Body of pancreas (tissue), 4 donors: Measurements from ENCODE around the gene TMEM154.

Source experiments
- POLR2A ChIP-seq, 3 donors: fragments of 450-650 bp; IDR thresholded peaks; one replicate each; pipeline ENCODE4 v1.6.1; 2016; ENCODE audit warnings: antibody characterized with exemption in 3 of 3, mild to moderate bottlenecking in 2 of 3
- TF ChIP-seq, protein P1 (sequence below), 7 experiments: fragments of 450-650 bp in 4 of 7; fragments of 200-600 bp in 3 of 7; sonication (generic) in 3 of 7; IDR thresholded peaks; one replicate each; pipeline ENCODE4 v1.5.1; 2016 to 2019; ENCODE audit warnings: antibody characterized with exemption in 7 of 7

DNA sequence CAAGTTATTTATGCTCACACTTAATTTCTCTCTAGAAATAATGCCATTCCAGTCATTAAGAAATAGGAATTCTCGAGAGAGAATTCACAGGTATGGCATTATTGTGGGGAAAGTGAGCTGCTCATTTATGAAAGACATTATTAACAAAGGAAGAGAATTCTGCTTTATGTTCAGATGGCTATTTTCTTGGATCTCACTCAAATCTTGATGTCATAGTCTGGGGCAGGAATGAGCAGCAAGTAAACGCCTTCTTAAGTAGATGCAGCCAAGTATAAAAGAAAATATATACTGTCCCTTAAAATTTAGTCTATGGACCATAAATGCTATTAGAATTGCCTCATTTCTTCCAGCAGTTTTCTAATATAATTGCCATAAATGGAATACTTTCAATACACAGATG is 85.7 kb downstream of the TMEM154 start:
- TF ChIP-seq, protein P1, sequence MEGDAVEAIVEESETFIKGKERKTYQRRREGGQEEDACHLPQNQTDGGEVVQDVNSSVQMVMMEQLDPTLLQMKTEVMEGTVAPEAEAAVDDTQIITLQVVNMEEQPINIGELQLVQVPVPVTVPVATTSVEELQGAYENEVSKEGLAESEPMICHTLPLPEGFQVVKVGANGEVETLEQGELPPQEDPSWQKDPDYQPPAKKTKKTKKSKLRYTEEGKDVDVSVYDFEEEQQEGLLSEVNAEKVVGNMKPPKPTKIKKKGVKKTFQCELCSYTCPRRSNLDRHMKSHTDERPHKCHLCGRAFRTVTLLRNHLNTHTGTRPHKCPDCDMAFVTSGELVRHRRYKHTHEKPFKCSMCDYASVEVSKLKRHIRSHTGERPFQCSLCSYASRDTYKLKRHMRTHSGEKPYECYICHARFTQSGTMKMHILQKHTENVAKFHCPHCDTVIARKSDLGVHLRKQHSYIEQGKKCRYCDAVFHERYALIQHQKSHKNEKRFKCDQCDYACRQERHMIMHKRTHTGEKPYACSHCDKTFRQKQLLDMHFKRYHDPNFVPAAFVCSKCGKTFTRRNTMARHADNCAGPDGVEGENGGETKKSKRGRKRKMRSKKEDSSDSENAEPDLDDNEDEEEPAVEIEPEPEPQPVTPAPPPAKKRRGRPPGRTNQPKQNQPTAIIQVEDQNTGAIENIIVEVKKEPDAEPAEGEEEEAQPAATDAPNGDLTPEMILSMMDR (IDR thresholded peaks at IDR 0.05): no peak
- TF ChIP-seq POLR2A (IDR thresholded peaks at IDR 0.05): no peak
